ENCODE measurements around the gene MFNG.

Gene MFNG

DNA sequence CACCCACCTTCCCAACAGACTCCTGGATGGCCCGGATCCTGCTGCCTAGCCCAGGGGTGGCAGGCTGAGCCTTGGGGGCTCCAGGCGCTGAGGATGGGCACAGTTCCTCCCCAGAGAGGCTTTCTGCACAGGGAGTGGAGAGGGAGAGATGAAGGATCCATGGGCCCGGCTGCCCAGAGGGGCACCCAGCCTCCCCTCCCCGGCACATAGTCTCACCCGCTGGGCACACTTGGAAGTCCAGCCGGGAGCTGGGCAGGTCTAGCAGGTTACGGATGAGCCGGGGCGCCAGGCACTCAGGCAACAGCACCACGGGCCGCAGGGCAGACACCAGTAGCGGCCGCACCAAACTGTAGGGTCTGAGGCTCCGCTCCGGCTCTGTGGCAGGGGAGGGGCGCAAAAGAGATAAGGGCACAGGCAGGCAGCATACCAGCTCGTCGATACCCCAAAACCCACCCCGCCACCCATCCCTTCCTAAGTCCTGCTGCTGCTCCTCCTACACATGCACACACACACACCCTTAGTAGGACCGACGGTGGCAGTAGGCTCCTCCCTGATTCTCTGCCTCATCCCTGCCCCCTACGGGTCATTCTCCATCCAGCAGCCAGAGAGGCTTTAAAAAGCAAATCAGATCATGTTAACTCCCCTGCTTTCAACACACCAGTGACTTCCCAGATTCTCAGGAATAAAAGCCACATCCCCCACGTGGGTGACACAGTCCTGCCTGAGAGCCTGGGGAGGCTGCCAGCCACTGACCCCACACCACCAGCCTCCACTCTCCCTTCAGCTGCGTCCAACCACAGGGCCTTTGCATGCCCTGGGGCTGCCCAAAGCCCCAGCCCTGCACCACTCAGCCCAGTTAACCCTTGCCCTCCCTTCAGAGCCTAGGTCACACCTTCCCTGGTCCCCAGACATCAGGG lies 6.5 kb upstream of the MFNG start:
- DNase-seq, result peak; percentile 4

- DNase-seq, result no peak
Measured at GRCh38 chr22:37491559-37492427, 5.6 kb upstream of the MFNG start.

GRCh38 chr22:37491106-37491505 lies 4.9 kb upstream of the MFNG start:
- DNase-seq, result no peak

GRCh38 chr22:37489983-37490382 lies 3.8 kb upstream of the MFNG start:
- no peak for DNase-seq

DNA sequence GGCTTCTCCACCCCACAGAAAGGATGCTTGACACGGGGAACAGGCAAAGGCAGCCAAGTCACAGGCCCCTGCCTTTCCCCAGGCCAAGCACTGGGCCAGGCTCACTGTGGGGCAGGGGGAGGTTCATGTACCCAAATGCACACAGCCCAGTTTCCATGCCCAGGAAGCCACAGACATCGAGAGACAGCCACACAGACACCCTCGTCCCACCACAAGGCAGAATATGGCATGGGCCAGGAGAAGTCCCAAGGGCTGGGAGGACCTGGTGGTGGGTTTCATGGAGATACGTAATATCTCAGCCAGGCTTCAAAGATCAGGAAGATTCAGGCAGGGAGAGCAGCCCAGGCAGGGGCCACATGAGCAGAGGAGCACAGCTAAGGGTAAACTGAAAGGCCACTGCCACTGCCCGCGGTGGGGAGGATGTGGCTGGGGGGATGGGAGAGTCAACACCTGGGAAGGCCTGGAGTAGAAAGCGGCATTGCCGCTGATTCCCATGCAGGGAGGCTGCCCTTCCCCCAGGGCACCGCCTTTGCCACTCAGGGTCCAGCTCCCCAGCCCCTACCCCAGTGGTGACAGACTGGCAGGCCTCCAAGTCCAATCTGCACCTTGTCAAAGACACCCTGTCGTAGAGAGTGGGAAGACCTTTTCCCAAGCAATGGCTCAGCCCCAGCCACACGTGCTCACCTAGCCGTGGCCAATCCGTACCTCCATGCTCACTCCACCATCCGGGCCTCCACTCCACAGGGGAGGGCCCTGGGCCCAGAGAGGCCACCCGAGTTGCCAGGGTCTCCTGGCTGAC lies 2.4 kb upstream of the MFNG start:
- no peak for DNase-seq

- no peak for DNase-seq
Measured at GRCh38 chr22:37487571-37487970, 1.4 kb upstream of the MFNG start.

- DNase-seq, result no peak
Measured at GRCh38 chr22:37487129-37487528, 945 bp upstream of the MFNG start.

GRCh38 chr22:37485395-37486223 lies 575 bp downstream of the MFNG start:
- no peak for DNase-seq

DNA sequence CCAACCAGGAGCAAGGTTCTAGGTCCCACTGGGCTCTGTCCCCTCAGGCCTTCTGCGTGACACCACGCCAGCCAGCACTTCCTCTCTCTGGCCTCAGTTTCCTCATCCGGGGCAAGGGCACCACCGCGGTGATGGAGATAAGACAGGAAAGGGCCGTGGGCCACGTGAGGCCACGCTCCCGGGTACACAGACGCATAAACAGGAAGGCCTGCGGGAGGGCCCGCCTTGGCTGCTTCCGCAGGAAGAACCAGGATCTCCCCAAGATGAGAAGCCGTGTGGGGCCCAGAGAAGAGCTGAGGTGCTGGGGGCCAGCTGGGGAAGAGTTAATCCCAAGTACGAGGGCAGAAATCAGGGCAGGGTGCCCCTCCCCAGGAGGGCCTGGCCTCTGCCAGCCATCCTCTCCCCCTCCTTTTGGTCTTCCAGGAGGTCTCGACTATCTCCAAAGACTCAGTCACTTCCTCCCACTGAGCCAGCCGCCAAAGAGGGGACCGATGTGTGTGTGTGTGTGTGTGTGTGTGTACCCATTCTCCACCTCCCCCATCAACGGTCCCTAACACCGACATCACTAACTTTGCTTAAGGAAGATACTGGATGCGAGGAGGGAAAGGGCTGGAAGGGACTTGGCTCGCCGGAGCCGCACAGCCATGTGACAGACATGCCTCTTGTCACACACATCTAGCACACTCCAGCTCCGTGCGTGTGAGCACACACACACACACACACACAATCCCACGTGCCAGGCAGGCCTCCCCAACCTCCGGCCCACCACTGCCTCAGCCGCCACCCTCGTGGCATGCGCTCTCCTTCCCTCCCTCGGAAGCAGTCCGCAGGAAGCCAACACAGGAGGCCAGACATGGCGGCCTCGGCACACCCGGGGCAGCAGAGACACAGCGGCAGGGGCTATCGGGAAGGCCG lies 1.4 kb downstream of the MFNG start:
- peak; percentile 85 for DNase-seq

GRCh38 chr22:37483050-37483449 lies 3.1 kb downstream of the MFNG start:
- DNase-seq, result no peak

DNA sequence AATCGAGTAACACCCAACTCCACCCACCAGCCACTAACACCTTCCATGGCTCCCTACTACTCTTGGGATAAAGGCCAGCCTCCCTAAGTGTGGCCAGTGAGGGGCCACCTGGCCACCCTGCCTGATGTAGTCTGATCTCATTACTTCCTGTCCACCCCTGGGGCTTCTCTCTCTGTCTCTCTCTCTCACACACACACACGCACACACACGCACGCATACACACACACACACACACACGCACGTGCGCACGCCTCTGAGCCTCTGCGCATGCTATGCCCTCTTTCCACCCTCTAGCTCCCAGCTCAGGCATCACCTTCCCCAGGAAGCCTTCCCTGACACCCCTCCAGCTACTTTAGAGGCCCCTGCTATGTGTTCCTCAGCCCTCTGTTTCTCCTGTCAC lies 3.9 kb downstream of the MFNG start:
- no peak for DNase-seq

GRCh38 chr22:37481347-37481907 lies 4.8 kb downstream of the MFNG start:
- DNase-seq, result no peak

DNA sequence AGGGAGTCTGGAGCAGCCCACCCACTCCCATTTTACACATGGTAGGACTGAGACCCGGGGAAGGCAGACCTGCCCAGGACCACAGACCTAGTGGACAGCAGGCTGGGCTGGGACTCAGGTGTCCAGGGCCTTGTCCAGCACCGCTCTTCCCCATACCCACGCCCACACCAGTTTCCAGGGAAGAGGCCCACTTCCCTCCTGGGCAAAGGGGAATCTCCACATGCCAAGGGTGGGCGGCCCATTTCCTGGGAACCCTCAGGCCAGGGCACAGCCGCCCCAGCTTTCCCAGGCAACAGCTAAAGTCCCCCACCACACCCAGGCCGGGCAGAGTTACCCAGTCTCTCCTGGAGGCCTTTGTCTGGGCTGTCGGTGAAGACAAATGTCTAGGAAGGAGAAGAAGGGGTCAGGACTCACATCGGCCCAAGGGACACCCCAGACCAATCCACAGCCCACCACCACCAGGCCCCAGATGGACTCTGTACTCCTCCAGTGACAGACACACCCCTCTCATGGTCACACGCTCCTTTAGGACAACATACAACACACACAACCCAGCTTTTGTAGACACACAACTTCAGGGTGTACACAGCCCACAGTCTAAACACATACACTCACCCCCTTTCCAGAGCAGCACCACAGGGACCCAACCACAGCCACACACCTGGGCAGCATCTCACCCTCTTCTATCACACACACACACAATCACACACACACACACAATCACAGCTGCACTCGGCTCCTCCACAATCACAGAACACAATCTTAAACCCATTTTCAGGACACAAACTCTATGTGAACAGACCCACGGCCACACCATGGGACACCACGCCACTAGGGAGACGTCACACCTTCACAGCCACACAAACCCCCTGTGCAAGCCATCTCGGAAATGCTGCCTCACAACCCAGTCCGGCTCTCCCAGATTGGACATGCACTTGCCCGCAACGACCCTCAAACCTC lies 5.5 kb downstream of the MFNG start:
- no peak for DNase-seq

GRCh38 chr22:37479196-37479595 lies 7.0 kb downstream of the MFNG start:
- no peak for DNase-seq

GRCh38 chr22:37476389-37477329 lies 9.5 kb downstream of the MFNG start:
- DNase-seq, result no peak

DNA sequence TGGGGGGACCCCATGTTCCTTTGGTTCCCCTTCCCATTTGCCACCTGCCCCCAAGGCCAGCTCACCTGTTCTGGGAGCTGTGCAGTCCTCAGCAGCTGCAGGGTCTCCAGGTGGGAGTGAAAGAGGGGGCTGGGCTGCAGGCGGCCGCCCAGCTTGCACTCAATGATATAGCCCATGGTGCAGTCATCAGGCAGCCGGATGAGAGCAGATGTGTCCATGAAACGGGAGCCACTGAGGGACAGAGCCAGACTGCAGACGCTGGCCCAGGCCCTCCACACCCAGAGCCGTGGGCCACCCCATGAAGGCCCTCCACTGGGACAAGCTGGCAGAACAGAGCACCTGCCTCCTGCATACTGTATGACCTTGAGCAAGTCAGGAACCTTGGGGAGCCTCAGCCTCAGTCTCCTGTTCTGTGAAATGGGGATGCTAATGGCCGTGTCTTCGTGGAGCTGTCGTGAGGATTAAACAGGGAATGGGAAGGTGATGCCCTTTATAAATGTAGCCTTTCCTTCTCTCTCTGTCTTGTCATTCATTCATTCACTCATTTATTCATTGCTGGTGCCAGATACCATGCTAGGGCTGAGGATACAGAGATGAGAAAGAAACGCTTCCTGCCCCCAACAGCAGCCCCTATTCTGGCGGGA lies 11.6 kb downstream of the MFNG start:
- DNase-seq, result no peak

DNA sequence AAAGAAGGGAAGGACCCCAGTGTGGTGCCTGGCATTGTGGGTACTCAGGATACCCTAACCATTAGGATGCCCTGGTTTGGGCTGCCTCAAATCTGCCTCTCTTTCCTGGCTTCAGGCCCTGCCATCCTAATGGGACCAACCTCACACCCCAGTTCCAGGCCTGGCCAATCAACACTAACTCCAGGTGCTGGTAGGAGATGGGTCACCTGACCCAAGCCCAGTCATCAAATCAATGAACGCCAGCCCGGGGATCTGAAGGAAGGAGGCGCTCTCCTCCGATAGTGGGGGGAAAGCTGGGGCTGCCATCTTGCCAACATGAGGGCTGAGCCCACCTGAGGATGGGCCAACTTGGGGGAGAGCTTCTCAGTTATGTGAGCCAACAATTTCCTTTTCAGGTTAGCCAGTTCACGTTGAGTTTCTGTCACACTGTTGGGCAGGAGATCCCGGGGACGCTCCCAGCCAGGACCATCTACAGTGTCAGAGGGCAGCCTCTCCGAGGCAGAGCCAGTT lies 12.7 kb downstream of the MFNG start:
- no peak for DNase-seq

All from KG1 (cell line).